ENCODE measurements around the gene KLHL13.
A peak's percentile ranks its signal among the peaks of the same experiment; 100 is the strongest.

Gene KLHL13

DNA sequence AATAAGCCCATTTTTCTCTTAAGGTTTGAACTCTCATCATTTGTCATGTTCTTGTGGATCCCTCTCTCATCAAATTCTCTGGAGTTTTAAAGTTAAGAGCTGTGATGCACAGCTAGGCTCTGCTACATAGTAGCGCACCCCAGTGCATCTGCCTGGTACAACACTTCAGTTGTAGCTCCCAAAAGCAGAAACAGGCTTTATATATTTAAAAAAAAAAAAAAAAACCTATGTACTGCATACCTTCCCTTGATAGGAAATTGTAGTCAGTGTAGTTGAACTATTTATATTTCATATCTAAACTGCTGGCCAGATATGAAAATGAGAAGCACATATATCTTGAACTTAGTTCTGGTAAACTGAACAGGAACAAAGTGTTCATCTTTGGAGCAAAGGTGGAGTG, 131.4 kb downstream of the KLHL13 start:
- TF ChIP-seq TAF1 (IDR thresholded peaks at IDR 0.05; ENCODE audit: low read depth) (no peak), RAD21 (IDR thresholded peaks at IDR 0.05; ENCODE audit: low read depth) (peak; percentile 43; the same call in 1 of the 2 replicates)

DNA sequence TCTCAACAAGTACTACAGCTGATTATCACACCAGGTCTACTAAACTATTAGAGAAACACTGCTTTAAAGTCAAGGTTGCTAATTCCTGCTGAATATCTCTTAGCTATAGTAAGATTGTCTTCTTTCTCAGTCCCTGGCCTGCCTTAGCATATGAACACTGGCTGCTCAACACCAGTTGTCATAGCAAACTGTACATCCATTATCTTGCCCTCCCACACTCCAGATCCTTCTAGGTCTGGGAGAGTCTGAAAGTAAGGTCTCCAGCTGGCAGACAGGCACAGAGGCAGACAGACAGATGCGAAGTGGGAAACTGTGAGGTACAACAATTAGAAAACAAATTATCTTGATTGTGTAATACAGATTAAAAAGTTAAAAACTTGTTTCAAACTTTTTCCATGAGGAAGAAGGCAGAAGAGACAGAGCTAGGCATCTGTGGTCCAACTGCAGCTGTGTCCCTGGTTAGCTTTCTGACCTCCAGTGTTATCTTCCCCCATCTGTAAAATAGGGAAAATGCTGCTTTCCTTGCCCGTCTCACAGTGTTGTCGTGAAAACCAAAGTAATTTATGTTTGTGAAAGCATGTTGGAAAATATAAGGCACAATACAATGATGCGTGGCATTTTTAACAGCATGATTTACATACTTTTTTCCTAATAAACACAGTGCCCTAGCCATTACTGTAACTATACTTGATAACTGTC, 133.8 kb downstream of the KLHL13 start:
- TF ChIP-seq ZBTB7A (IDR thresholded peaks at IDR 0.05; ENCODE audit: low read depth) = no peak
- no peak for TF ChIP-seq USF1 (IDR thresholded peaks at IDR 0.05)
- TF ChIP-seq MAX (IDR thresholded peaks at IDR 0.05) = no peak
- TF ChIP-seq NFIC (IDR thresholded peaks at IDR 0.05) = no peak
- TF ChIP-seq EP300 (IDR thresholded peaks at IDR 0.05; ENCODE audit: borderline replicate concordance) = no peak
- no peak for TF ChIP-seq CREB1 (IDR thresholded peaks at IDR 0.05; ENCODE audit: low read depth)
- TF ChIP-seq TAF1 (IDR thresholded peaks at IDR 0.05; ENCODE audit: low read depth) = no peak
- no peak for TF ChIP-seq RAD21 (IDR thresholded peaks at IDR 0.05; ENCODE audit: low read depth)
- no peak for TF ChIP-seq EGR1 (IDR thresholded peaks at IDR 0.05)
- no peak for TF ChIP-seq TEAD4 (IDR thresholded peaks at IDR 0.05)
- TF ChIP-seq YY1 (IDR thresholded peaks at IDR 0.05; ENCODE audit: low read depth) = no peak
- no peak for TF ChIP-seq CEBPB (IDR thresholded peaks at IDR 0.05)
- TF ChIP-seq TCF12 (IDR thresholded peaks at IDR 0.05; ENCODE audit: low read depth) = no peak

DNA sequence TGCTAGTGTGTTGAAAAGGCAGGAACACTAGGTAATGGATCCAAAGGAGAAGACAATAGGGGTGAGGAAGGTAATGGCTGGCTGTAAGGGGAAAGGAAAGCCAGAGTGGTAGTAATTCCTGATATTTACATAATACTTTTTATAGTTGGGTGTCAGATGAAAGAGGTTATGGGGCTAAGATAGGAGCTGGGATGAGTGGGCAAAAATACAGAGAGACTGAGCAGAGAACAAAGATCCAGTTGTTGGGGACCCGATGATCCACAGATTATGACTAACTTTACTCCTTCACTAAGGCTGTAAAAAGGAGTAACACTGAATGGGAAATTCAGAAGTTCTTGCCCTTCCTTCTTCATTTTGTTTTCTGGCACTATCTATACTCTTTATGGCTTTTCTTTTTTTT, 138.2 kb downstream of the KLHL13 start:
- TF ChIP-seq YY1 (IDR thresholded peaks at IDR 0.05; ENCODE audit: low read depth) (no peak), USF1 (IDR thresholded peaks at IDR 0.05) (no peak), CEBPB (IDR thresholded peaks at IDR 0.05) (no peak), ZBTB7A (IDR thresholded peaks at IDR 0.05; ENCODE audit: low read depth) (no peak), RAD21 (IDR thresholded peaks at IDR 0.05; ENCODE audit: low read depth) (no peak), MAX (IDR thresholded peaks at IDR 0.05) (no peak), TCF12 (IDR thresholded peaks at IDR 0.05; ENCODE audit: low read depth) (no peak), CREB1 (IDR thresholded peaks at IDR 0.05; ENCODE audit: low read depth) (no peak), TEAD4 (IDR thresholded peaks at IDR 0.05) (no peak), REST (IDR thresholded peaks at IDR 0.05; ENCODE audit: low read depth) (no peak), EP300 (IDR thresholded peaks at IDR 0.05; ENCODE audit: borderline replicate concordance) (no peak), FOXM1 (IDR thresholded peaks at IDR 0.05; ENCODE audit: borderline replicate concordance, low read depth) (no peak), TAF1 (IDR thresholded peaks at IDR 0.05; ENCODE audit: low read depth) (no peak), EGR1 (IDR thresholded peaks at IDR 0.05) (no peak), NFIC (IDR thresholded peaks at IDR 0.05) (no peak)

- TF ChIP-seq EP300 (IDR thresholded peaks at IDR 0.05; ENCODE audit: borderline replicate concordance) (no peak), TCF12 (IDR thresholded peaks at IDR 0.05; ENCODE audit: low read depth) (no peak), USF1 (IDR thresholded peaks at IDR 0.05) (no peak), TEAD4 (IDR thresholded peaks at IDR 0.05) (no peak), MAX (IDR thresholded peaks at IDR 0.05) (no peak), TAF1 (IDR thresholded peaks at IDR 0.05; ENCODE audit: low read depth) (no peak), CREB1 (IDR thresholded peaks at IDR 0.05; ENCODE audit: low read depth) (no peak), REST (IDR thresholded peaks at IDR 0.05; ENCODE audit: low read depth) (no peak), YY1 (IDR thresholded peaks at IDR 0.05; ENCODE audit: low read depth) (no peak), FOXM1 (IDR thresholded peaks at IDR 0.05; ENCODE audit: borderline replicate concordance, low read depth) (no peak), NFIC (IDR thresholded peaks at IDR 0.05) (no peak), RAD21 (IDR thresholded peaks at IDR 0.05; ENCODE audit: low read depth) (no peak), CEBPB (IDR thresholded peaks at IDR 0.05) (no peak), ZBTB7A (IDR thresholded peaks at IDR 0.05; ENCODE audit: low read depth) (no peak)
Measured at GRCh38 chrX:117977526-117977925, 139.1 kb downstream of the KLHL13 start.

DNA sequence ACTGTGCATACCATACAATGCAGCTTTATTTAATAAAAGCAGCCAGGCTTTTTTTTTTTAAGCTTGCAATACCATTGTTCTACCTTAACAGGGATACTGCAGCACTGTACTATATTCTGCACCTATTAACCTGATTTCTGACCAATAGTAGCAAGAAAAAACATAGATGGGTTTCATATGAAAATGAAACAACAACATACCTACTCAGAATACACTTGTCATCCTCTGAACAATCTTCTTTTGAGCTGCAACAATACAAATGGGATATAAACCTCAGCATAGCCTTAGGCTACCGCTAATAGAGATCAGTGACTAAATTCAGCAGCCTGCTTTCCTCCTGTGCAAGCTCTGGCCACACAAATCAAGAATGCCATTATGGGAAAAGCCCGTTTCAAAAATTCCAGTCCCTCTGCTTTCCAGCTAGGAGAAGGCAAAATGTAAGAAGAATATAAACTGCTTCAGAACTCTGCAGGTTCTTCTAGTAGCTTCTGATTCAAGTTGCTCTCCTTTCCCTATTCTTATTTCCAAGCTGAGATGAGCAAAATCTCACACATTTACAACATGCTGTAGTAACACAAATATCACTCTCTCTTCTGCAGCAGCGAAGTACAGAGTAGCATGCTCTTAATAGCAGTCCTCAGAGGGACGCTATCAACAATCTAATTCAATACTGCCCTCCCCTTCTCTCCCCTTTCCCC, 143.4 kb downstream of the KLHL13 start:
- TF ChIP-seq CEBPB (IDR thresholded peaks at IDR 0.05) (no peak), RAD21 (IDR thresholded peaks at IDR 0.05; ENCODE audit: low read depth) (no peak), FOXM1 (IDR thresholded peaks at IDR 0.05; ENCODE audit: borderline replicate concordance, low read depth) (no peak), MAX (IDR thresholded peaks at IDR 0.05) (no peak), TEAD4 (IDR thresholded peaks at IDR 0.05) (no peak), TAF1 (IDR thresholded peaks at IDR 0.05; ENCODE audit: low read depth) (no peak), REST (IDR thresholded peaks at IDR 0.05; ENCODE audit: low read depth) (no peak), ZBTB7A (IDR thresholded peaks at IDR 0.05; ENCODE audit: low read depth) (no peak), TCF12 (IDR thresholded peaks at IDR 0.05; ENCODE audit: low read depth) (no peak), CREB1 (IDR thresholded peaks at IDR 0.05; ENCODE audit: low read depth) (no peak), YY1 (IDR thresholded peaks at IDR 0.05; ENCODE audit: low read depth) (no peak), EGR1 (IDR thresholded peaks at IDR 0.05) (no peak), USF1 (IDR thresholded peaks at IDR 0.05) (no peak), NFIC (IDR thresholded peaks at IDR 0.05) (no peak), EP300 (IDR thresholded peaks at IDR 0.05; ENCODE audit: borderline replicate concordance) (no peak)

All from Ishikawa (cell line).